Left renal cortex interstitium (tissue), 4 donors: ENCODE results near the gene KCTD1. TPM values are rescaled to one million over a fixed set of nuclear protein-coding genes. Genes with fewer than 3 reads are reported as not detected.

Source experiments
- DNase-seq, 4 donors: peaks; one replicate each; pipeline ENCODE4 v3.0.0-alpha.2; 2013; ENCODE audit warnings: low read depth in 4 of 4, low spot score in 2 of 4, missing footprints in 1 of 4
- polyA plus RNA-seq, 4 donors: library from polyadenylated mRNA; unstranded; fragments of 120-200 nt; gene quantifications; one replicate each; pipeline ENCODE4 v1.2.1, GENCODE V29; 2013; ENCODE audit not compliant: insufficient read length in 4 of 4

Gene KCTD1
- polyA plus RNA-seq, 4 donors = 67.0 to 74.4 (median 70.9) TPM

DNA sequence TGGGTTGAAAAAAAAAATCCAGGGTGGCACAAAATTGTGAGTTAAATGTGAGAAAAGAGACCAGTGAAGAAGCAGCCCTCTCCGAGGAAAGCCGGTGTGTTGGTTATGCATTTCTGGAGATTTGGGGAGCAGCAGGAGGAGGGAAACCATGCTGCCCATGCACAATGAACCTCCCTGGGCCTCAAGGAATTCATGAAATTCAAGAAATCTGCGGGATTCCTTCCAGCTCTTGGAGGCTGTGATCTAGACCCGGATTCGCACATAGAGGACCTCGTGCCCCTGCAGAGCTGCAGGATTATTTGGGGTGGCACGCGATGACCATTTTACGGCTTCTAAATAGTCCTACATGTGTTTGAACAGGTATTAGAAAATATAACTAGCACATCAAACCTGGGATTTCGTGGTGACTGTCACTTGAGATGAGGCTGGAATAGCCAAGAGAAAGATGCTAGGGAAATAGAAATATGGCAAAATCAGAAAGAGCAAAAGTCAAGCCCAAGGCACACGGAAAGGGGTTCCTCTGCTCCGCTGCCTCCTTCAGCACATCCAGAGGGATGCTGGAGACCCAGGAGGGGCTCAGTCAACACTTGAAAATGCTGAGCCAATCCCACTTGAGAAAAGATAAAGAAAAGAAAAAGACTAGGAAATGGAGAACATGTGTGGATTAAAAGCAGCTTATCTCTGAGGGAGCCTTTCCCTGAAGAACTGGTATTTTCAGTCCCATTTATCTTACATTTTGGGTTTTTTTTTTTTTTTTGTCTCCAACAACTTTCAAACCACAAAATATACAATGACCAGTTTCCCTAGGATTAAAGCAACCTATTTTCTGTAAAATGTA, 22.0 kb downstream of the KCTD1 start:
- DNase-seq = no peak

DNA sequence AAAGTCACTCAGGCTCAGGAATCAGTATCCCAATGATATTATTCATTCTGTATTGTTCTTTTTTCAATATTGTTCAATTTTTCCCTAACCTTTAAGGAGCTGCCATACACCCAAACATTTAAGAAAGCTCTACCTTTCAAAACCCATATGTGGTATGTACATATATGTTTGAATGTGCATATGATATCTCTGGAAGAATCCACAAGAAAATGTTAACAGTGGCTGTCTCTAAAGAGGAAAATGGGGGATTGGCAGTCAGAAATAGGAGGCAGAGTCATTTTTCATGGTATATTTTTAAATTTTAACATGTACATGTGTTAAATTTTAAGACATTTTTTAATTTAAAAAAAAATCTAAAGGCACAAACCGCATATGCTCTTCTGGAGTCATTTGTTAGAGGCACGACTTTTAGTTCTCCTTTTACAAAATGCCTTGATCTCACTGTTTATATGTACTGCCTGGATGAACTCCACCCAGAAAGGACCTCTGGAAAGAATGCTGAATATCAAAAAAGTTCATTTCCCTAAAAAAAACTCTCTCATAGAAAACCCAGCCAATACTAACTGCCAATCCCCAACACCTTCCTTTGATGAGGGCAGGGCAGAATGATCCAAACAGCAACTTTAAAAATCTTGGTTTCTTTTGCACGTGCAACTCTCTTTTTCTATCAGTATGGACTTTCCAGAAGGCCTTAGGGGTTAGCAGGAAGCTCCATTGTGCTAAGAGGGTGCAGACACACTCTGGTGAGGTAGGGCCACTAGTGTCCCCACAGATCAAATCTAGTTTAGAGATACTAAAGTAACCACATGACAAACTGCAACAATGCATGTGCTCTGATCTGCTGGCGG, 23.6 kb downstream of the KCTD1 start:
- DNase-seq = no peak

DNA sequence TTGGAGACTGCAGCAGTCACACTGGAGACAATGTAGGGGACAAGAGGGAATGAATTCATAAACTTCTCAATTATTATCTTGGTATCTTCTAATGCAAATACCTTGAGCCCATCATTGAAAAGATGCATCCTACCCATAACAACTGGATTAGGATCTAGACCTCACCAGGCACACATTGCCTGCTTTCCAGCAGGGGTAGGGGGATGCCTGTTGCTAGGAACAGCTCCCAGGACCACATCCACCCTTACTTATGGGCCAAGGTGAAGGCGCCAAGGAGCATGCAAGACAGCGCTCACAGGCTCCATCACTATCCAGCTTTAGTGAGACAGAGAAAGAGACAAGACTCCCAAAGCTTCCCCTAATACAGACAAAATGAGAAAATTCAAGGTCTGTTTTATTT, 24.4 kb downstream of the KCTD1 start:
- DNase-seq = no peak

DNA sequence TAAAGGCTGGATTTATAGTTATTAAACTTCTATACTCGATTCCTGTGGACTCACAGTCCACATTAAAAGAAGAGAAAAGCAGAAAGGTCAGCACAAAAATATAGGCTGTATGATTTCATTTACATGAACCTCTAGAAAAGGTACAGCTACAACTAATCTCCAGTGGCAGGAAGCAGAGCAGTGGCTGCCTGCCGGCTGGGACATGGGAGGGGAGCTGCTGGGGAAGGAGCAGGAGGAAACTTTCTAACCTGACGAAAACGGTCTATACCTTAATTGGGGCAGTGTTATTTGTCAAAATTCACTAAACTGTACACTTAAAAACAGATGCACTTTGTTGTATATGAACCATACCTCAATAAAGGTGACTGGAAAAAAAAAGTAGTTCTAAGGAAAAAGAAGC, 26.7 kb downstream of the KCTD1 start:
- DNase-seq = no peak

DNA sequence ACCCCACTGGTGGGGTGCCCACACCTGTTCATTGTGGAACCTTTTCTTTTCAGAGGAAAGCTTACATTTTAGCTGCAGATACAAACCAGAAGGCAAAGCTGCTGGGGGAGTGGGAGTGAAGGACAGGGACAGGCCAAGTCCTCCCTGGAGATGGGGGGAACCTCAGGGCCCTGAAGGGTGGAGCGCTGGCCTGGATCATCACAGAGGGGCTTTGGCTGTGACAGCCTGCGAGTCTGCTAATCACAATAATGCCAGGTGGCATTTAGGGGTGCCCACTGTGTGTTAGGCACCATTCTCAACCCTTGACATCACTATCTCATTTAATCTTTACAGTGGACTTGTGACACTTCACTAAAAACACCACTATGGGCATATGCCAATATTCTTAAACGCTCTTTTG, 27.4 kb downstream of the KCTD1 start:
- DNase-seq = no peak

DNA sequence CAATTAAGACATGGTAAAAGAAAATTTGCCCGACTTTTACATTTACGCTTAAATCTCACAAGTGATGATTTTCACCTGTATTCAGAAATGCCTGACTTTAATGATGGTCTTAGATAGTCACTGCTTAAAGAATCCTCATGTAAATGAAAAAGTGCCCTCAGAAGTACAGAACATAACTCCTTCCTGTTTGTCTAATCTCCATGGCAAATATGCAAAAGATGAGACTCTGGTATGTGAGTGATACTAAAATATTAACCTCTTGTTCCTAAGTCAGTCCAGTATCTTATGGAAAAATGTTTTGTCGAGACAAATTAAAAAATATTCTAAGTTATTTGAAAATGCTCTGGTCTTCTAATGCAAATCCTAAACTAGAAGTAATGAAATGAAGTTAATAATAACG, 29.2 kb downstream of the KCTD1 start:
- DNase-seq = no peak

DNA sequence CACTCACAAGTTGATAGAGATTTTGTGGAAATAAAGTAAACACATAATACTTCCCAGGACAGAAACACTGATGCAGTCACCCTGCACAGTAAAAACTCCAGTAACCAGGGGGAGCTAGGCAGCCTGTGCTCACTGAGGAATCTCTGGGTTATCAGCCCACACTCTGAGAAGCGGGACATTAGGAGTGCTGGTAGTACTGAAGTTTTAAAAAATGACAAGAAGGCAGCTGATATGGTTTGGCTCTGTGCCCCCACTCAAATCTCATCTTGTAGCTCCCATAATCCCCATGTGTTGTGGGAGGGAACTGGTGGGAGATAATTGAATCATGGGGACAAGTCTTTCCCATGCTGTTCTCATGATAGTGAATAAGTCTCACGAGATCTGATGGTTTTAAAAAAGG, 31.4 kb downstream of the KCTD1 start:
- no peak for DNase-seq

DNA sequence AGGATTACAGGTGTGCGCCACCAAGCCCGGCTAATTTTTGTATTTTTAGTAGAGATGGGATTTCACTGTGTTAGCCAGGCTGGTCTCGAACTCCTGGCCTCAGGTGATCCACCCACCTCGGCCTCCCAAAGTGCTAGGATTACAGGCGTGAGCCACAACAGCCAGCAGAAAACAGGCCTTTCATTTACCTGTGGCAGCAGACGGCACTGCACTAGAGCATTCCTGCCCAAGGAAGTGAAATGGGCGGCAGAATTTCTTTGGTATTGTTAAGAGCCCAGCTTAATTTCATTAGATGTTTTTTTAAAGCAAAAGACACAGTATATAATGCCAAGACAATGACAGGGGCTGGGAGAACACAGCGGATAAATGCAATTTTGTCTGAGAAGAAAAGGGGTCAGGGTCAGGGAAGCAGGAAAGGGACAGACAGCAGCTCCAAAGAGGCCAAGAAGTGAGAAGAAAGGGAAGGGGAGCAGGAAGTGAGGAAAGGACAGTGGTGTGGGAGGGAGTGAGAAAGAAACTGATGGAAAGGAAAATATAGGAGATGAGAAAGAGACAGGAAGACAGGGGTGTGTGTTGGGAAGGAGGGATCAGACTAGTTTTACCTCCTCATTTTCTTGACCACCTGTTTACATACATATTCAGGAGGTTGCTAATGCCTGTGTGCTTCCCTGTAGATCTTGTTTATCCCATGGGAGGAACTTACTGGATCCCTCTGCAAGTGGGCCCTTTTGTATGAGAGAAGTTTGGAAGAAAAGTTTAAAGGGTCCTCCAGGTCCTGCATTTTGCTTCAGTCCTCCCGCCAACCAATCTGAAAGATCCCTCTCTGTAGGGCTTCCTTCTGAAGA, 32.5 kb downstream of the KCTD1 start:
- DNase-seq = no peak

DNA sequence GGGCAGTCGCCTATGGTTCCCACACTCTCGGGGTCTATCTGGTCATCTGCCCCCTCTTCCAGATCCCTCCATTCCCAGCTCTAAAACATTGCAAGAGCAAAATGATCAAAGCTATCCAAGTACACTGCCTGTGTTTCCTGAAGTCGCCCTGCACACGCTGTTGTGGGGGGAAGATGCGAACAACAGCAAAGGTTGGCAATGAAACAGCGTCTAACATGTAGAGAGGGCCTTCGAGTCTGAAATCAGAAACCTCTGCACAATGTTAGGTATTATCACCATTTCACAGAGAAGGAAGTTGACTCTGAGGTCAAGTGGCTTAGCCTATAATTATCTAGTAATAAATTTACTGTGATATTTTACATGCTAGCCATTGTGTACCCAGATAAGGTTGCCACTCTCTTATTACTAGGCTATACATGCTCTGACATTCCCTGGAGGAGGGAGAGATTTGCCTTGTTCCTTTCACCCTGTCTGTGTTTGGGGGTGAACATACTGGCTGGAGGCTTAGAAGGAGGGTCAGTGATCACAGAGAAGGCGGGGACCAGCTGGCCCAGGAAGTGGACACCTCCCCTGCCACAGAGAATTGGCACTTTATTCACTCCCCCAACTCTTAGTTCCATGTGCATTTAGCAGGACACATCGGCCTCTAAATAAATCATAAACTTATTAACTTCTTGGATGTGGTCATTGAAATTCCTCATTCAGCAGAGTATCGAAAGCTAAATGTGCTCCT, 36.8 kb downstream of the KCTD1 start:
- DNase-seq = peak in 2 of 4 donors; percentile 31 to 41

DNA sequence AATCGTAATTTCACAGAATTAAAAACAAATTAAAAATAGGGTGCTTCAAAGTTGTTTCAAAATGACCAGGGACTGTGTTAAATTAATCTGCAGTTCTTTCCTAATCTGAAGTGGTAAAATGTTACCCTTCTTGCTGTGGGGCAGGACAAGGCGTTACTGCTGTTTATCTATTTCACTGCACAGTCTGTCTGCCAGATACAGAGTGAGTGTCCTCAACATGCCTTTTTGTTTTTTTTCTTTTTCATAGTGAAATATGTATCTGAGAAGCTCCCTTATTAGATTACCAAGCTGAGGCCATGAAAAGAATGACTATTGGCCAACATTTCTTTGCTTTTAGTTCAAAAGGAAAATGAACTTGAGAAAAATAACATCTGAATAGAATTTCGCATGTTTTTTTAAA, 38.0 kb downstream of the KCTD1 start:
- DNase-seq = no peak

DNA sequence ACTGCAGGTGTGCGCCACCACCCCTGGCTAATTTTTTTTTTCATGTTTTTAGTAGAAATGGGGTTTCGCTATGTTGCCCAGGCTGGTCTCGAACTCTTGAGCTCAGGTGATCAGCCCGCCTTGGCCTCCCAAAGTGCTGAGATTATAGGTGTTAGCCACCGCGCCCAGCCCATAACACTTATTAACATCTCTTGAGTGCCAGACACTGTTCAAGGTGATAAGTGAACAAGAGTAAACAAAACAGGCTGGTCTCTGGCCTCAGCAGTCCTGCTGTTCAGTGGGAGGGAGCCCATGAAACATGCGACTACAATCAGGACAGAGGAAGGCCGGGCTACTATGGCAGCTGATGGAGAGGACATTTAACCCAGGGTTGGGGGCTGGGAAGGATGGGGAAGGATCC, 42.3 kb downstream of the KCTD1 start:
- DNase-seq = no peak

DNA sequence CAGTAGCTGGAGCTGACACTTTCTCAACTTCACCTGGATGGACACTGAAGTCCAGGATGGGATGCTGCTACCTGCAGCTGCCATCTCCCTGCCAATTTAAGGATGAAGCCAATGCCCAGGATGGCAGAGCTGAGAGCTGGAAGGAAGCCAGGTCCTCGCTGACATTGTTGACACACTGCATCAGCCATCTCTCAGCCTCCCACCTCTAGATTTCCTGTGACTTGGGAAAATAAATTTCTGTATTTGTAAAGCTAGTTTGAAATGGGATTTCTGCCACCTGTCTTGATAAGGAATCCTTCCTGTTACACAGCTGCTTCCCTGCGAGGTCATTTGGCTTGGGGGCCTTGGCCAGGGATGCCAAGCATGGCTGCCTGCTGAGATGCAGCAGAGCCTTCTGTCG, 43.5 kb downstream of the KCTD1 start:
- DNase-seq = no peak

DNA sequence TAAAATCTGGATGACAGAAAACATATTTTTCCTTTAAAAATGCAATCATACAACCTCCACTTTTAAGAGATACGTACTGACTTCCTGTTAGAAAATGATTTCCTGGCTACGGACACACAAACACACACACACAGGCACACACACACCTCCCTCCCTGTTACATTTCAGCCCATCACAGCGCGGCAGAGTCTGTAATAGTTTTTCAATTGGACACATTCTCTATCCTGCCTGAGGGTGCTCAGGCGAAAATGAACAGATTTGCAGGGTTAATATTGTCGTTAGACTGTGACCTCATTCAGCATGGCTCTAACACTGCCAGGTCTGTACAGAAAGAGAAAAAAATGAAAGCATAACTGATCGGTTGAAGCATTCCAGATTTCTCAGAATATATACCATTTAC, 45.0 kb downstream of the KCTD1 start:
- no peak for DNase-seq

DNA sequence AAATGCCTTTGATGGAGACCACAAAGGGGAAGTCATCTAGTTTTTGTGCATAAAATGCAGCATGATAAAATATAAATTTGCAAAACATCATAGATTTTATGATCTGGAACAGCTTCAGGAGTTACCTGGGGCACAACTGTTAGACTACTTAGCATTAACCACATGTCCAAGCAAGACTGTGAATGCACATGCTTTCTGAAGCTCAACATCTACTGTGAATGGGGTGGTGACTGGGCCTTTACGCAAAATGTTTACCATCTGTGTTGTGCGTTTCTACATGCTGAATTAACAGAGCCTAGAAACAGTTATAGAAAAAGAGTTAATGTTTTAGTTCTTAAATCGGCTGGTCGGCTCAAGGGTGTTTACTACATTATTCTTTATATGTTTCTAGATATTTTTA, 45.5 kb downstream of the KCTD1 start:
- DNase-seq = no peak

DNA sequence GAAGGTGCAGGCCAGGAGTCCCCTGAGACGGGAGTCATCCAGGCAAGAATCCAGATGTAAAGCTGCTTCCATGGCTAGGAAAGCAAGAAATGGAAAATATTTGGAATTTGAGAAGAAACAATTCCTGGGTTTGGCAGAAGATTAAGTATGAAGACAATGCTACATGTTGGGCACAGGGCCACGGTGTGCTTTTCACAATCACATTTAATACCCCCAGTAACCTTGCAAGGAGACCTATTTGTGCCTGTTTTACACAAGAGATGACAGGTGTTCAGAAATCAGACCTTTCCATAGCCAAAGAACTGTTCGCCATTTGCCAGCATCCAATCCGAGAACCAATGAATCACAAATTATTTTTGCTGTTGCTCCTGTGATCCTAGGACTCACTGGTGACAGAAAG, 50.5 kb downstream of the KCTD1 start:
- no peak for DNase-seq

DNA sequence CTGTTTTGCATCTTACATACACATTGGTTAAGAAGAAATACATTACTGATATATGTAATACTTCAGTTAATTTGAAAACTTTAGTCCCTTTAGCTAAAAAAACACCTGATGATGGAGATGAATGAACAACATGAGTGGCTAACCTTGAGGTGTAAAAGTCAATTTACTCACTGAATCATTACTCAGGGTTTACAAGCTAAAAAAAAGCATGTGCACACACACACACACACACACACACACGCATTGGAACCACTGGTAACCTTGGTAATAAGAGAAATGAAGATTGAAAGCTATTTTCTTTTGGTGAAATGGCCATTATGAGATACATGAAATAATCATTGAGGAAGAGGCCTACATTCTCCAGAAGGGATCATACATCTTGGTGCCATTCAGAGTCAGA, 51.8 kb downstream of the KCTD1 start:
- no peak for DNase-seq

DNA sequence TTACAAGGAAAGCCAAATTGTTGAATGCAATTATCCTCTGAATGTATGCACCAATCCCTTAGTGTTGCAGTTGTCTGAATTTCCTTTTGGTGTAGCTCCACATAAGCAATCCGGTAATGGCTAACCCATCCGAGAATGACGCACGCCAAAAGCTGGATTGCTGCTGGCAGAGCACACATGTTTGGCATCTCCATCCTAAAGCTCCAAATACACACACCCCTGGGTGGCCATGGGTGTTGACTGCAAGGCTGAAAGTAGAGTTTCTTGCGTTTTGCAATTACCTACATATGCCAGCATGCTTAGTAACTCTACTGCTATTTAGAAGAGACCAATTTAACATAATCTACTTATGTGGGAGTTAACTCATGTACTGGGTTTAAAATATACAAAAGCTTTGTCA, 53.1 kb downstream of the KCTD1 start:
- DNase-seq = no peak

DNA sequence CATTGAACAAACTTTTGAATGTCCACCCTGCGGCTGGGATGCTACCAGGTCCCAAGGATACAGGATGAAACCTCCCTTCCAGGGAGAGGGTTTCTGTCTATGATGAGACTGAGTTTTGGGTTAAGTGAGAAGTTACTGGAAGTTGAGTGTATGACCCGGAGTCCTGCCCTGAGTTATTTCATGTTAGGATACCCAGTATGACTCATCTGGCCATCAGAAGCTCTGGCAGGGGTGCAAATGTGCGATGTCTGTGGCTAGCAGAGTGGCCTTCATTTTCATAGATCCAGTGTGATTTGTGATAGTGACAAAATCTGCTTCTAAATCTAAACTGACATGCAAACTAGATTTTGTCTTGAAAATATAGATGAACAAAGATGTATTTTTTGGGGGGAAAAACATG, 55.3 kb downstream of the KCTD1 start:
- no peak for DNase-seq

DNA sequence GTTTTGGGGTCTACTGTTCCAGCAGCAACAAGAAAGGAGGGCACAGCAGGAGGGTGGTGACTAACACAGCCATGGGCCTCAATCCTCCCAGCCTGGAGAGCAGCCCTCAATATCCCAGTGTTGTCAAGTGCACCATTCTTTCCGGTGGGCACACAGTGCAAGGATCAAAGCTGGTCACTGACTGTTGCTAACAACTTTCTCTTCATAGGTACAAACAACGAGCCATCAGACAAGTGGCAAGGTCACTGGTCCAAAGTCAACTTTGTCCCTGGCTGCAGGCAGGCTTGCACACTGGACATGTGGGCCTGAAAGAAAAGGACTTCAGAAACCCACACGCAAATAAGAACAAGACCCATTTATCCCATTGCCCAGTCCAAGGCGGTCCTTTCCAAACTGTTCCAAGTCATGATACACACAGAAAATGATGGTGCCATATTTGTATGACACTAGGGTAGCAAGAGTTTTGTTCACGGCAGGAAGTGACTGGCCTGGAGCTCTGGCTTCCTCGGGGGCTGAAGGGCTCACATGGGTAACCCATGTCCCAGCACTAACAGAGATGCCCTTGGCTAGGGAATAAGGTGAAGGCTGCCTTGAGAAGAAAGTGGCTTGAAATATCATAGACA, 57.0 kb downstream of the KCTD1 start:
- no peak for DNase-seq

DNA sequence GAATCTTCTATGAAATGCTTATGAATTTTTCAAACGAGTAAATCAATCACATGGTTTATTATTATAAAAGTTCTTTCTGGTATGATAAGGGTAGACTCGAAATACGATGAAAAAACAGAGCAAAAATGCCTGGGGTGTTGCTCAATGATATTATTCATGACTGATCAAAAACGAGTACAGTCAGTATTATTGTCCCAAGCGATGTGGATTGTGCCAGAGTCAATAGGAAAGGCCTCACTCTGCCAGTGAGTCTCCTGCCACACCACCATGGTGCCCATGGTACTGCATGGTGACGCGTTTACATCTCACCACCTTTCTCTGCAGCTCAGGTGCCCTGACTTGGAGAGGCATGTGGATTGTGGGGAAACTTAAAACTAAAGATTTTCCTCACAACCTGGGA, 58.5 kb downstream of the KCTD1 start:
- DNase-seq = no peak
